HG02884 (cell line): ENCODE data around the gene TESK2.
"Not testable (repeated sequence)": the region's sequence is repeated elsewhere in the genome, so short reads cannot be mapped to it uniquely, and the experiment has no call there.

Experiments
- ATAC-seq: cut with Tn5 transposase; IDR thresholded peaks from one replicate; pipeline ENCODE4 v1.9.1; 2021; ENCODE audit warnings: mild to moderate bottlenecking, moderate library complexity; ENCODE audit not compliant: unreplicated experiment

TESK2 gene

DNA sequence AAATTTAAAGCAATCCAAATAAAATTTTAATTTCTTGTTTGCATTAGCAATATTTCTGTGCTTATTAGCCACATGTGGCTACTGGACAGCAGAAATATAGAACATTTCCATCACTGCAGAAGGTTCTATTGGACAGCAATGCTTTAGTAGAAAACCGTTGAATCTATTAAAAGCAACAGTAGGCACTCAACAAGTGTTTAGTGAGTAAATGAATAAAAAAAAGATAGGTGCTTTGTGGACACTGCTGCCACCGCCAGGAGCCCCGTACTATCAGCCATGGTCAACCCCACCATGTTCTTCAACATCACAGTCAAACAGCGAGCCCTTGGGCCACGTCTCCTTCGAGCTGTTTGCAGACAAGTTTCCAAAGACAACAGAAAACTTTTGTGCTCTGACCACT is 76.2 kb downstream of the TESK2 start:
- ATAC-seq: no peak

DNA sequence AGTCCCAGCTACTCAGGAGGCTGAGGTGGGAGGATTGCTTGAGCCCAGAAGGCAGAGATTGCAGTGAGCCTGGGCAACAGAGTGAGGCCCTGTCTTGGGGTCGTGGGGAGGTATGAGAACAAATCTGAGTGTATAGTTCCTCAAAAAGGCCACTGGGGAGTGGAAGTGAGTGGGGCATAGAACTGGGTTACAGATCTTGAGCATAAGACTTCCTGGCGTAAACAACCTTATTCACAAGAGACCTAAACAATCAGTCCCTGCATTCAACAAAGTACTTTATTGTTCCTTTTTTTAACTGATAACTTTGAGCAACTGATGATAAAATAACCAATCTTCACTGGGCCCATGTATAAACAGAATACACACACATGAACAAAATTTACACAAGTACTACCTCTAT is 78.1 kb downstream of the TESK2 start:
- ATAC-seq: no peak

DNA sequence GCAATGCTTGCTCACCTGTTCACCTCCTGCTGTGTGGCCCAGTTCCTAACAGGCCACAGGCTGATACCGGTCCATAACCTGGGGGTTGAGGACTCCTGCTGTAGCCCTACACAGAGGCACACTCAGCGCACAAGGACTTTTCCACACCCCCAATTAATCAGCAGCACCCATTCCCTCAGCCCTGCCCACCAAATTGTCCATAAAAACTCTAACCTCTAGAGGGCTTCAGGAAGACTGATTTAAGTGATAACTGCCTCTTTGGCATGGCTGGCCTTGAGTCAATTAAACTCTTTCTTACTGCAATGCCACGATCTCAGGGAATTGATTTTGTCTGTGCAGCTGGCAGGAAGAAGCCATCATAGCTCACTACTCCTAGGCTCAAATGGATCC is 79.5 kb downstream of the TESK2 start:
- ATAC-seq: no peak

DNA sequence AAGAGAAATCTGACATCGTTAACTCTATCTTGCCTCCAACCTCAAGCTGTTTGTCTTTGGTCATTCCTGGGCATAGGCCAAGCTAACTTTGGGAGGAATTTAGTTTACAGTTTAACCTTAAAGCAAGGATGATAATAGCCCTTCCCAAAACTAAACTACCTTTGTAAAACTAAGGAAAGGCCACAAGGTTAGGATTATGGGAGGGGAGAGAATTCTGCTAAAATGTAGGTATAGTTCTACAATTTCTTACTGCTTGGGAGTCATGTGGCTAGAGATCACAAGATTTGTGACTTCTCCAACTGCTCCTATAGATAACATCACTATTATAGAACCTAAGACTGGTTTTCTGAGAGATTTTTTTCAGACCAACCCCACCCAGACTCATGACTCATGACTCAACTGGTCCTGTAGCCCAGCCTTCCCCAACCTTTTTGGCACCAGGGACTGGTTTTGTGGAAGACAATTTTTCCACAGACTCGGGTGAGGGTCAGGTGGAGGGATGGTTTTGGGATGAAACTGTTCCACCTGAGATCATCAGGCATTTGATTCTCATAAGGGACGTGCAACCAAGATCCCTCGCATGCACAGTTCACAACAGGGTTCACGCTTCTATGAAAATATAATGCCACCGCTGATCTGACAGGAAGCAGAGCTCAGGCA is 80.0 kb downstream of the TESK2 start:
- ATAC-seq: no peak

DNA sequence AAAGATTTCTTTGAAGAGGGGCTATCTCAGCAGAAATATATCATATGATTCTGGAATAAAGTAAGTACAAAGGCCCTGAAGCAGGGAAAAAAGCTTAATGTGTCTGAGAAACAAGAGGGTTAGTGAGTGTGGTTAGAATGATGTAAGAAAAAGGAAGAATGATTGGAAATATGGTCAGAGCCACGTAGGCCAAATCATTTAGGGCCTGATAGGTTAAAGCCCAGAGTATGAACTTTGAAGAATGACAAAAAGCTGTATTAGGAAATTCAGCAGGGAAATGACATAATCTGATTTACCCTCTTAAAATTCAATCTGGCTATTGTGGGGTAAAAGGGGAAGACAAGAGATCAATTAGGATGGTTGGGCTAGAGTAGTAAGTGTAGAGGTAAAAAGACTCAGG is 81.7 kb downstream of the TESK2 start:
- no peak for ATAC-seq

DNA sequence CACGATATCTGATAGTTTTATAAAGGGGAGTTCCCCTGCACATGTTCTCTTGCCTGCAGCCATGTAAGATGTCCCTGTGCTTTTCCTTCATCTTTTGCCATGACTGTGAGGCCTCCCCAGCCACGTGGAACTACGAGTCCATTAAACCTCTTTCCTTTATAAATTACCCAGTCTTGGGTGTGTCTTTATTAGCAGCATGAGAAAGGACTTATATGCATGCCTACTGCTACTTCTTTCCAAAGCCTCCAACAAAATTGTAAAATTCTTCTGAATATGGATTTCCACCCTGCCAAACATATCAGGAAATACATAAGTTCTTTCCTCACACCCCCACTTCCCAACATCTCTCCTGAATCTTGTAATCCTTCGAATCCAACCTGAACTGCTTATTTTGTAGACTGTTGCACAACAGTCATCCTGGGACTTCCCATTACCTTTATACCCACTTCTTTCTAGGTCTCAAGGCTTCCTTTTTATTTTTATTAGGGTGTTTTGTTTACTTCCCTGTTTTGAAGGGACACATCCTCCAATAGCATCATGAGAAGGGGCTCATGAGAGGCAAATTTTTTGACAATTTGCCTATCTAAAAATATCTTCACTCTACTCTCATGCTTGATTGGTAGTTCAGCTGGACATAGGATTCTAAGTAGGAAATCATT is 83.2 kb downstream of the TESK2 start:
- ATAC-seq: no peak

DNA sequence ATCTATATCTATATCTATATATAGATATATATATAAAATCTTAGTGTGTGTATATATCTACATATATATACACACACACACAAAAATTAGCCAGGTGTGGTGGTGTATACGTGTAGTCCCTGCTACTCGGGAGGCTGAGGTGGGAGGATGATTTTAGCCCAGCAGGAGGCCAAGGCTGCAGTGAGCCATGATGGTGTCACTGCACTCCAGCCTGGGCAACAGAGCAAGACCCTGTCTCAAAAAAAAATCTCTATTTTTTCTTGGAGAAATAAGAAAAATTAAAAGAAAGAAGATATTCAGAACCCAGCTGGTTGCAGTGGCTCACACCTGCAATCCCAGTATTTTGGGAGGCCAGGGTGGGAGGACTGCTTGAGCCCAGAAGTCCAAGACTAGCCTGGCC is 85.3 kb downstream of the TESK2 start:
- ATAC-seq: no peak

DNA sequence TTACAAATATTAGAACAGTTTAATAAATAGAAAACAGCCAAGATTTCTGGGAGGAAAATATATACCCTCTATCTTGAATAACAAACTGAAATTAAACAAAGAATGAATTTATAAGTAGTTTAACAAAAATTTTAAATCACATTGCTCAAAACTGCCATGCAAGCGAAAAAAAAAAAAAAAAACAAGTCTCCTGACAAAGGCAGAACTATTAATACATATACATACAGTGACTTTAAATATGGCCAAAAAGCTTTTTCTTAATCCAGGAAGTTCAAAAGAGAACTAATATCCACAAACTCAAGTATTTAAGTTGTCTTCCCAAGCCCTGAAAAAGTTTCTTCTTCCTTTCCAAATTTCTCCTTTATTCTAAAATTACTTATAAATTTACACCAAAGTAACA is 87.2 kb downstream of the TESK2 start:
- no peak for ATAC-seq

DNA sequence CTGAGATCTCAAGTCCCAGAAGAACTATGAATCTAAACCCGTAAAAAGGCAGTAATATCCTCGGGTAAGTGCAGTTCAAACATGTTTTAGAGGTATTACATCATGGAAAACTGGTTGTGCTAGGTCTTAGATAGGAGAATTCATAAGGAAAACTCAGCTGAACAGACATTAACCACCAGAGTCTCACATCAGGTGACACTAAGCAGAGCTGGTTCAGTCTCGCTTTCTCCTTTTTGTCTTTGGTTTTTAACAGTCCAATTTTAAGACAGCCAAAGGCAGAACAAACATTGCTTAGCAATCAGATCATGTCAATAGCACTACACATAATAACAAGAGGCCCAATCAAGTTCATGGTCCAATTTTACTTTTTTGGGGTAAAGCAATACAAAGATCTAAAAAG is 87.7 kb downstream of the TESK2 start:
- ATAC-seq: no peak

DNA sequence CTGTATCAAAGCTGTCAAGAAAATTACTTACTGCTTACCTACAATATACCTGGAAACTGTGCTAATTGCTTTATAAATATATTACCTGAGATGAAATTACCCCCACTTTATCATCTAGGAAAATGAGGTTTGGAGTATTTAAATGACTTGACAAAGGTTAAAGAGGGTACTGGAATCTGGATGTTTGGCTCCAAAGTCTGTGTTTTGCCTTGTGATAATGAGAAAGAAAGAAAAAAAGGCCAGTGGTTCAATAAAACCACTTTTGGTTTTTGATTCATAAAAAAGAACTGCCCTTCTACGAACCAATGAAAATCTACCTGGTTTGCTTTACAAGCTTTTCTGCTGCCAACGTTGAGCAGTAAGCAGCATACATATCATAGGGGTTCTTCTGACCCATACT is 89.4 kb downstream of the TESK2 start:
- no peak for ATAC-seq

DNA sequence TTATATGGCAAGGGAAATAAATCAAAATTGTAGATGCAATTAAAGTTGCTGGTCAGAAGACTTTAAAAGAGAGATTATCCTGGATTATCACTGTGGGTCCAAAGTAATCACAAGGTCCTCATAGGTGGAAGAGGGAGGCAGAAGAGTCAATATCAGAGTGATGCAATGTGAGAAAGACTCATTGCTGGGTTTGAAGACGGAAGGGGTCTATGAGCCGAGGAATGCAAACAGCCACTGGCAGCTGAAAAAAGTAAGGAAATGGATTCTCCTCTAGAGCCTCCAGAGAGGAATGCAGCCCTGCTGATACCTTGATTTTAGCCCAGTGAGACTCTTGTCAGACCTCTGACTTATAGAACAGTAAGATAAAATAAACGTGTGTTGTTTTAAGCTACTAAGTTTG is 90.9 kb downstream of the TESK2 start:
- no peak for ATAC-seq

DNA sequence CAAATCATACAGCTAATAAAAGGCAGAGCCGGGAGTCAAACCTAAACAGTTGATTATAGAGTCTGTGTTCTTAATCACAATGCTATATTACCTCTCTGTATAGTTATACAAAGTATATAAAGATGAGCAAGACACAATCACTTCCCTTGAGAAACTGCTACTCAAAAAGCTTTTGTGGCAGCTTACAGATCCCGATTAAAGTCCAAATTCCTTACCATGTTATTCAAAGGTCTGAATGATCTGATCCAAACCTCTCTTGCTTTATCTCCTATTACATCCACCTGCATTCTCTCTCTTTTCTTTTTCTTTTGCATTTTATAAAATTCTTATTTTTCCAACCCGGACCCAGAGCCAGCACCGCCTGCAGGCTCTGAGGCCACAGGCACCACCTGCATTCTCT is 93.7 kb downstream of the TESK2 start:
- no peak for ATAC-seq

DNA sequence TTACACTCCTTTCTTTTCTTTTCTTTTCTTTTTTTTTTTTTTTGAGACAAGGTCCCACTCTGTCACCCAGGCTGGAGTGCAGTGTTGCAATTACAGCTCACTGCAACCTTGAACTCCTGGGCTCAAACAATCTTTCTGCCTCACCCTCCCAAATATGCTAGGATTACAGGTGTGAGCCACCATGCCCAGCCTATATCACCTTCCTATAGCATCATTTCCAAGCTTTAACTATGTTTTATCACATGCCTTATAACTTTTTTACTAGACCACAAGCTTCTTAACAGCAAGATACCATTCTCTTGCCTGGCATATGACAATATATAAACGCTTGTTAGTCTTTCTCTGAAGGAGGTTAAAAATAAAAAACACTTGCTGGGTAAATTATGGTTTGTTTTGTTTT is 95.4 kb downstream of the TESK2 start:
- ATAC-seq: no peak

DNA sequence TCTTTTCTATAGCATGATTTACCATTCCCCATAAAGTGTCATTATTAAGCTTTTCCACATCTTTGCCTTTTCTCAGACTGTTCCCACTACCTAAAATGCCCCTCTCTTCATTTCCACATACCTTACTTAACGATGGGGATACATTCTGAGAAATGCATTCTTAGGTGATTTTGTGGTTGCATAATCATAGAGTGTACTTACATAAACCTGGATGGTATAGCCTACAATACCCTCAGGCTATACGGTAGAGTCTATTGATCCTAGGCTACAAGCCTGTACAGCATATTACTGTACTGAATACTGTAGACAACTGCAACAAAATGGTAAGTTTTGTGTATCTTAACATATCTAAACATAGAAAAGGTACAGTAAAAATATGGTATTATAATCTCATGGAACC is 95.9 kb downstream of the TESK2 start:
- no peak for ATAC-seq

DNA sequence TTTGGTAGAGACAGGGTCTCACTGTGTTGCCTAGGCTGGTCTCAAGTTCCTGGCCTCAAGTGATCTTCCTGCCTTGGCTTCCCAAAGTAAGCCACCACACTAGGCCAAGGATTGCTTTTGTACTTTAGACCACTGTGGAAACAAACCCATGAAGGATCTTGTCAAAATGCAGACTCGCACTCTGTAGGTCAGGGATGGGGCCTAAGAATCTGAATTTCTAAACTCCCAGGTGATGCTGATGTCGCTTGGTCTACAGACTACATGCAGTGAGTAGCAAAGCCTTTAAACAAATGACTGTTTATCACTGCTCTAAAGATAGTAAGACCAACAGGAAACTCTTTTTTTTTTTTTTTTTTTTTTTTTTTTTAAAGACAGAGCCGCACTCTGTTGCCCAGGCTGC is 96.6 kb downstream of the TESK2 start:
- ATAC-seq: peak; percentile 73

DNA sequence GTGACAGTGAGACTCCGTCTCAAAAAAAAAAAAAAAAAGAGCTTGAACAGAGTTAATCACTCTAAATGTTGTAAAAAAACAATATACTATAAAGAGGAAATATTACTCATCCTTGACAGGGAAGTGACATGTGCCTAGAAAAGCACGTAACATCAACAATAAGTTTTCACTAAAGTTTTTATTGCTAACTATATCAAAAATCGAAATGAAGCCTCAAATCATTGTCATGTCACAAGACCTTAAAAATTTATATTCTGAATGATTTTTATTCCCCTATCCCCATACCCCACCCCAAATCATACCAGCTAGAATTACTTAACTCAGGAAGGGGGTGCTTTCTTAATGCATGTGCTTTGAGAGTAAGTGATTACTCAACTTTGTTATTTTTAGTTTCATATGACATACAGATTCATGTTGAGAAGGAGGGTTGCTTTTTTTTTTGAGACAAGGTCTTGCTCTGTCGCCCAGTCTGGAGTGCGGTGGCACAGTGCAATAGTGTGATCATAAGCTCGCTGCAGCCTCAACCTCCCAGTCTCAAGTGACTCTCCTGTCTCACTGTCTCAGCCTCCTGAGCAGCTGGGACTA is 97.2 kb downstream of the TESK2 start:
- peak; percentile 51 for ATAC-seq

DNA sequence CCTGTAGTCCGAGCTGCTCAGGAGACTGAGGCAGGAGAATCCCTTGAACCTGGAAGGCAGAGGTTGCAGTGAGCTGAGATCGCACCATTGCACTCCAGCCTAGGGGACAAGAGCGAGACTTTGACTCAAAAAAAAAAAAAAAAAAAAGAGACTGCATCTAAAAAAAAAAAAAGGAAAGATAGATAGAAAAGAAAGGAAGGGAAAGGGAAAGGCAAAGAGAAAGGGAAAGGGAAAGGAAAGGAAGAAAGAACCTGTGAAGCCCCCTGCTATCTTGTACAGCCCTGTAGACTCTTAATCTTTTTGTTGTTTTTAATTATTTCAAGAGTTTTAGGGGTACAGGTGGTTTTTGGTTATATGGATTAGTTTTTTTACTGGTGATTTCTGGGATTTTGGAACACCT is 104.7 kb downstream of the TESK2 start:
- no peak for ATAC-seq

DNA sequence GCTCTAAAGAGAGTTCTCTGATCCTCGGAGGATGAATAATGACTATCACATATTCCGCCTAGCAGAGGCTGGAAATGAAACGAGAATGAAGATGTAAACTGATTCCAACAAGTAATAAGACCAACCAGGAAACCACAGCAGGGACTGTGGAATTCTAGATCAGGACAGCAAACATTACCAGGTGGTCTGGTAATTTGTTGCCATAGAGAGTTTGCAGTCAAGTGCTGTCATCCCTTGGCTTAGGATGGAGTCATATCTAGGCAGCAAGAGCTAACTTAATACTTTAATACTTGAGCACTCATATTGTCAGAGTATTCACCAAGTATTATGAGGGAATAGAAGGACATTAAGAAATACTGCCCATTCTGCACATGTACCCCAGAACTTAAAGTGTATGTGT is 105.7 kb downstream of the TESK2 start:
- no peak for ATAC-seq

DNA sequence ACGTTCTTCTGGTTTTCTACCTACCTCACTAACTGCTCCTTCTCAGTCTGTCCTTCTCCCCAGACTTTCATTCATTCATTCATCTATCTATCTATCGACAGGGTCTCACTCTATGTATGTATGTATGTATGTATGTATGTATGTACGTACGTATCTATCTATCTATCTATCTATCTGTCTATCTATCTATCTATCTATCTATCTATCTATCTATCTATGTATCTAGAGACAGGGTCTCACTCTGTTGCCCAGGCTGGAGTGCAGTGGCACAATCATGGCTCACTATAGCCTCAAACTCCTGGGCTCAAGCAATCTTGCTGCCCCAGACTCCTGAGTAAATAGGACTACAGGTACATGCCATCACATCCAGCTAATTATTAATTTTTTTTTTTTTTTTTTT is 106.8 kb downstream of the TESK2 start:
- ATAC-seq: not testable (repeated sequence)

DNA sequence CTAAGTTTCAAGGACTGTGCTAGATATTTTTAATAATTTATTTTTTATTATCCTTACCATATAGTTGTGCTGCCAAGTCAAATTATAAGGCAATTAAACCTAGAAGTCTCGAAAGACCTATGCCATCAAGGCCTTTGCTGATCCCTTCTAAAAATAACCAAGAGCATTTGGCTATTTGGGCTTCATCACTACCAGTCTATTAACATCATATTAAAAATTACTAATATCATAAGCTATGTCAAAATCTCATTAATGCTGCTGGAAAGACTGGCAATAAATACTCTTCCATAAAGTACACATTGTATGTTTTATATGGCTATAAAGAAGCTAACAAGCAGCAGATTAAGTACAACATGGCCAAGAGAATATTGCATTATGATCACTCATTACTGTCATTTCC is 107.8 kb downstream of the TESK2 start:
- ATAC-seq: no peak

DNA sequence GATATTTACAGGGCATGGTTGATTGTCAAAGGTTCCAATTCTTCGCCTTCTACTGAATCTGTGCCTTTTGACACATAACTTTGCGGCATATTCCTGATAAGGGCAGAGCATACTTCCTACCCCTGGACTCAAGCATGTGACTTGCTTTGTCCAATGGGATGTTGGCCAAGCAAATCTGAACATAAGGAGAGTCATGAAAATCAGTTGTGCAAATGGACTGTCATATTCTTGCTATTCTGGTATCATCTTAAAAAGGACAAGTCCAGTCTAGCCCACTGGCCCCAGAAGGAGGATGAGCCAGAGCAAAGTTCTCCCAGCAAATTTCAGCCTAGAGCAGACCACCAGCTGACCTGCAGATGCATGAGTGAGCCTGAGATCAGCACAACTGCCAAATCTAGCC is 109.7 kb downstream of the TESK2 start:
- ATAC-seq: no peak

DNA sequence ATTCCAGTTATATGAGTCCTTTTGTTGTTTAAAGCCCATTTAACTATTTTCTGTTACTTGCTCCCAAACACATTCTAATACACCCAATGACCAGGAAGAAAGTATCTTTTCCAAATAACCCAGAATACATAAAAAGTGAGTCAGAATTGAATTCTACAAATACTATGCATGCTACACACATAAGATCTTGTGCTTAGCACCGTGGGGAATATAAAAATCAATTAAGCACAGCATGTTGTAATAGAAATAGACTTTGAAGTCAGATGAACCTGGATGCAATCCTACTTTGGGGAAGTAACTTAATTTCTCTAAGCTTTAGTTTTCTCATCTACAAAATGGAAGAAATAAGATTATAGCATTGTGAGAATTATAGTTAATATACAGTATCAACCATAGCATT is 110.2 kb downstream of the TESK2 start:
- no peak for ATAC-seq

DNA sequence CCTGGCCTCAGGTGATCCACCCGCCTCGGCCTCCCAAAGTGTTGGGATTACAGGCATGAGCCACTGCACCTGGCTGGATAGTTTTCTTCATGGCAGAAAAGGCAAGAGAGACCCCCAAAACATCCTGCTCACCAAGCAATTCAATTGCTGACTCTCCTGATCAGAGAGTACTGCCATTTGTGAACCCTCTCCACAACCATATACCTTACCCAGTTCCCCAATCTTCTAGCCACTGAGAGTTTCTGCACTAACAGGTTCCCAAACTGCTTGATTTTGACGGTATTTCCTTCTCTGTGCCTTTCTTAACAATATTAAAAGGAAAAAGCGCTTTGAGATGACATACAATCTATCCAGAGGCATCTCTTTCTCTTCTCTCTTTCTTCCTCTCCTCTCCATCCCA is 110.8 kb downstream of the TESK2 start:
- no peak for ATAC-seq
